Activated CD4-positive, alpha-beta T cell treated with anti-CD3 and anti-CD28 coated beads, Interleukin-2, amount 10 ng/mL, durations not matched to agents 24 days and 14 days (primary cell): Measurements from ENCODE around the gene STK4. TPM values are rescaled to one million over a fixed set of nuclear protein-coding genes. Genes with fewer than 3 reads are reported as not detected.
A peak's percentile ranks its signal among the peaks of the same experiment; 100 is the strongest.

Experiments used
- DNase-seq: peaks from one replicate; pipeline ENCODE4 v3.0.0; 2022
- H3K27ac Mint-ChIP-seq: one replicate; pipeline ENCODE4 v1.8.0; 2022; ENCODE audit warnings: mild to moderate bottlenecking, mixed read lengths
- H3K27me3 Mint-ChIP-seq: one replicate; pipeline ENCODE4 v1.8.0; 2022; ENCODE audit warnings: mixed read lengths
- H3K36me3 Mint-ChIP-seq: one replicate; pipeline ENCODE4 v1.8.0; 2022; ENCODE audit warnings: low read depth, mild to moderate bottlenecking, mixed read lengths
- H3K4me1 Mint-ChIP-seq: one replicate; pipeline ENCODE4 v1.8.0; 2021; ENCODE audit warnings: mixed read lengths
- H3K4me3 Mint-ChIP-seq: one replicate; pipeline ENCODE4 v1.8.0; 2022; ENCODE audit warnings: mild to moderate bottlenecking, moderate library complexity, mixed read lengths
- H3K9me3 Mint-ChIP-seq: one replicate; pipeline ENCODE4 v1.8.0; 2021; ENCODE audit warnings: mixed read lengths
- intact Hi-C: fragments of 100-400 bp; cut with micrococcal nuclease; formaldehyde crosslinking; loops from one replicate; pipeline ENCODE4 v1.15.1; 2023
- total RNA-seq: library from RNA; stranded (reverse); gene quantifications from 2 replicates; pipeline ENCODE4 v1.2.3, GENCODE V29; 2022

The STK4 gene
- total RNA-seq, 1 donor from 2014 or later, result 143 TPM

GRCh38 chr20:45104786-45105185, 138.5 kb downstream of the STK4 start:
- no peak for DNase-seq
- Mint-ChIP-seq H3K9me3 (no peaks in the 10 kb centered on the region), H3K36me3 (no peaks in the 10 kb centered on the region), H3K4me3 (no peak overlapping the region), H3K27me3 (peaks cover 31% of the 10 kb centered on the region), H3K4me1 (peaks cover 2% of the 10 kb centered on the region), H3K27ac (no peak overlapping the region)
- intact Hi-C loops, result no loop called here

GRCh38 chr20:45105317-45105716, 139.0 kb downstream of the STK4 start:
- intact Hi-C loops, result no loop called here
- no peak overlapping the region for H3K27ac Mint-ChIP-seq

GRCh38 chr20:45109634-45110033, 143.3 kb downstream of the STK4 start:
- H3K27me3 Mint-ChIP-seq, result peaks cover 12% of the 10 kb centered on the region
- no peak overlapping the region for H3K27ac Mint-ChIP-seq
- H3K9me3 Mint-ChIP-seq, result no peaks in the 10 kb centered on the region
- H3K4me3 Mint-ChIP-seq, result no peak overlapping the region
- intact Hi-C loops, result no loop called here
- DNase-seq, result no peak
- H3K36me3 Mint-ChIP-seq, result no peaks in the 10 kb centered on the region
- peaks cover 4% of the 10 kb centered on the region for H3K4me1 Mint-ChIP-seq

More at GRCh38 chr20:45105317-45105716, 139.0 kb downstream of the STK4 start:
- no peaks in the 10 kb centered on the region for H3K9me3 Mint-ChIP-seq
- H3K27me3 Mint-ChIP-seq, result peaks cover 25% of the 10 kb centered on the region
- no peaks in the 10 kb centered on the region for H3K36me3 Mint-ChIP-seq
- no peak for DNase-seq
- no peak overlapping the region for H3K4me3 Mint-ChIP-seq
- H3K4me1 Mint-ChIP-seq, result peaks cover 2% of the 10 kb centered on the region

GRCh38 chr20:45110301-45110700, 144.0 kb downstream of the STK4 start:
- intact Hi-C loops, result no loop called here
- Mint-ChIP-seq H3K27ac (no peak overlapping the region), H3K36me3 (no peaks in the 10 kb centered on the region), H3K9me3 (no peaks in the 10 kb centered on the region), H3K27me3 (peaks cover 15% of the 10 kb centered on the region), H3K4me1 (peaks cover 11% of the 10 kb centered on the region), H3K4me3 (no peak overlapping the region)
- DNase-seq, result no peak

- no peak for DNase-seq
- Mint-ChIP-seq H3K27me3 (peaks cover 14% of the 10 kb centered on the region), H3K9me3 (no peaks in the 10 kb centered on the region), H3K36me3 (no peaks in the 10 kb centered on the region), H3K27ac (no peak overlapping the region), H3K4me3 (no peak overlapping the region), H3K4me1 (peaks cover 11% of the 10 kb centered on the region)
- intact Hi-C loops, result no loop called here
Measured at GRCh38 chr20:45111285-45111684, 145.0 kb downstream of the STK4 start.

- H3K4me3 Mint-ChIP-seq, result no peak overlapping the region
- intact Hi-C loops, result no loop called here
- no peaks in the 10 kb centered on the region for H3K36me3 Mint-ChIP-seq
- peaks cover 10% of the 10 kb centered on the region for H3K27me3 Mint-ChIP-seq
- H3K27ac Mint-ChIP-seq, result no peak overlapping the region
- peaks cover 11% of the 10 kb centered on the region for H3K4me1 Mint-ChIP-seq
- no peaks in the 10 kb centered on the region for H3K9me3 Mint-ChIP-seq
- peak; percentile 65 for DNase-seq
Measured at GRCh38 chr20:45111799-45112471, 145.6 kb downstream of the STK4 start.

GRCh38 chr20:45112754-45113153, 146.4 kb downstream of the STK4 start:
- Mint-ChIP-seq H3K27me3 (peaks cover 10% of the 10 kb centered on the region), H3K4me1 (peaks cover 11% of the 10 kb centered on the region)
- intact Hi-C loops, result no loop called here

GRCh38 chr20:45113865-45114264, 147.6 kb downstream of the STK4 start:
- Mint-ChIP-seq H3K4me3 (no peak overlapping the region), H3K27me3 (peaks cover 13% of the 10 kb centered on the region), H3K4me1 (peaks cover 11% of the 10 kb centered on the region), H3K9me3 (no peaks in the 10 kb centered on the region), H3K27ac (no peak overlapping the region), H3K36me3 (no peaks in the 10 kb centered on the region)
- no peak for DNase-seq
- intact Hi-C loops, result no loop called here

More at GRCh38 chr20:45112754-45113153, 146.4 kb downstream of the STK4 start:
- Mint-ChIP-seq H3K27ac (no peak overlapping the region), H3K36me3 (no peaks in the 10 kb centered on the region), H3K4me3 (no peak overlapping the region), H3K9me3 (no peaks in the 10 kb centered on the region)
- no peak for DNase-seq

GRCh38 chr20:45114465-45115385, 148.4 kb downstream of the STK4 start, which contains the start of gene WFDC5:
TSS of gene WFDC5 (minus strand) at chr20:45115174. CDS start at chr20:45115083, 91 bp downstream.
- intact Hi-C loops, result no loop called here
- H3K27ac Mint-ChIP-seq, result no peak within 1 kb of the TSS
- H3K4me1 Mint-ChIP-seq, result peaks cover 11% of the 10 kb centered on the region
- H3K4me3 Mint-ChIP-seq, result no peak within 1 kb of the TSS
- H3K36me3 Mint-ChIP-seq, result no peaks in the 10 kb centered on the region
- peaks cover 18% of the 10 kb centered on the region for H3K27me3 Mint-ChIP-seq
- no peaks in the 10 kb centered on the region for H3K9me3 Mint-ChIP-seq
- no peak for DNase-seq

GRCh38 chr20:45115386-45115774, 149.1 kb downstream of the STK4 start:
- H3K9me3 Mint-ChIP-seq, result no peaks in the 10 kb centered on the region
- H3K27ac Mint-ChIP-seq, result no peak overlapping the region
- H3K36me3 Mint-ChIP-seq, result no peaks in the 10 kb centered on the region
- peaks cover 11% of the 10 kb centered on the region for H3K4me1 Mint-ChIP-seq
- intact Hi-C loops, result no loop called here
- peaks cover 21% of the 10 kb centered on the region for H3K27me3 Mint-ChIP-seq
- DNase-seq, result no peak
- H3K4me3 Mint-ChIP-seq, result no peak overlapping the region

- intact Hi-C loops, result no loop called here
- DNase-seq, result no peak
- Mint-ChIP-seq H3K27me3 (peaks cover 21% of the 10 kb centered on the region), H3K4me1 (peaks cover 11% of the 10 kb centered on the region), H3K27ac (no peak overlapping the region), H3K4me3 (no peak overlapping the region), H3K36me3 (no peaks in the 10 kb centered on the region), H3K9me3 (no peaks in the 10 kb centered on the region)
Measured at GRCh38 chr20:45115829-45116228, 149.5 kb downstream of the STK4 start.

- H3K9me3 Mint-ChIP-seq, result no peaks in the 10 kb centered on the region
- intact Hi-C loops, result no loop called here
Measured at GRCh38 chr20:45117581-45117980, 151.3 kb downstream of the STK4 start.

GRCh38 chr20:45118028-45118427, 151.7 kb downstream of the STK4 start:
- H3K9me3 Mint-ChIP-seq, result no peaks in the 10 kb centered on the region
- peaks cover 11% of the 10 kb centered on the region for H3K4me1 Mint-ChIP-seq
- H3K27me3 Mint-ChIP-seq, result peaks cover 24% of the 10 kb centered on the region
- no peak overlapping the region for H3K4me3 Mint-ChIP-seq
- no peaks in the 10 kb centered on the region for H3K36me3 Mint-ChIP-seq
- intact Hi-C loops, result no loop called here
- H3K27ac Mint-ChIP-seq, result no peak overlapping the region
- DNase-seq, result no peak

More at GRCh38 chr20:45117581-45117980, 151.3 kb downstream of the STK4 start:
- H3K36me3 Mint-ChIP-seq, result no peaks in the 10 kb centered on the region
- DNase-seq, result no peak
- H3K4me1 Mint-ChIP-seq, result peaks cover 11% of the 10 kb centered on the region
- H3K27ac Mint-ChIP-seq, result no peak overlapping the region
- H3K27me3 Mint-ChIP-seq, result peaks cover 23% of the 10 kb centered on the region
- H3K4me3 Mint-ChIP-seq, result no peak overlapping the region
